DND-41 (cell line): Measurements from ENCODE around the gene CHMP5.

Experiments used
- ATAC-seq: fragments of 200-7000 bp; cut with Tn5 transposase; 3 replicates; pipeline ENCODE4 v1.9.1; 2021; ENCODE audit warnings: low read depth; ENCODE audit not compliant: insufficient read depth
- DNase-seq: peaks from one replicate; pipeline ENCODE4 v3.0.0-alpha.2; 2020
- H2AFZ ChIP-seq: 2 replicates; pipeline ENCODE4 v1.6.0; 2012; ENCODE audit warnings: low read depth, low read length
- H3K27ac ChIP-seq: 2 replicates; pipeline ENCODE4 v1.5.1; 2012; ENCODE audit warnings: low read length, inconsistent platforms
- H3K27me3 ChIP-seq: fragments of 200-600 bp; sonication (generic); 2 replicates; pipeline ENCODE4 v1.6.0; 2012; ENCODE audit warnings: low read length, mild to moderate bottlenecking, inconsistent platforms; ENCODE audit not compliant: insufficient read depth, poor library complexity
- H3K36me3 ChIP-seq: 2 replicates; pipeline ENCODE4 v1.5.1; 2012; ENCODE audit warnings: low read length, inconsistent platforms; ENCODE audit not compliant: insufficient read depth
- H3K4me1 ChIP-seq: 2 replicates; pipeline ENCODE4 v1.5.1; 2012; ENCODE audit warnings: mild to moderate bottlenecking, low read length; ENCODE audit not compliant: insufficient read depth
- H3K4me2 ChIP-seq: 2 replicates; pipeline ENCODE4 v1.6.0; 2012; ENCODE audit warnings: mild to moderate bottlenecking, moderate library complexity, low read length, inconsistent platforms; ENCODE audit not compliant: insufficient read depth
- H3K4me3 ChIP-seq, 2 experiments: fragments of 200-600 bp in 1 of 2; shearing (Covaris generic) in 1 of 2; 2 replicates each; pipeline ENCODE4 v1.5.1; 2012 to 2016; ENCODE audit warnings: inconsistent platforms in 2 of 2, low read length in 2 of 2, mild to moderate bottlenecking in 2 of 2, low read depth in 1 of 2, moderate library complexity in 1 of 2
- H3K79me2 ChIP-seq: 2 replicates; pipeline ENCODE4 v1.6.0; 2012; ENCODE audit warnings: low read length, inconsistent platforms; ENCODE audit not compliant: insufficient read depth
- H3K9ac ChIP-seq: 2 replicates; pipeline ENCODE4 v1.6.0; 2012; ENCODE audit warnings: low read depth, mild to moderate bottlenecking, inconsistent platforms, low read length, moderate library complexity
- H3K9me3 ChIP-seq: 2 replicates; pipeline ENCODE4 v1.5.1; 2012; ENCODE audit warnings: low read length, moderate library complexity, mild to moderate bottlenecking, inconsistent platforms; ENCODE audit not compliant: insufficient read depth, severe bottlenecking
- H4K20me1 ChIP-seq: 2 replicates; pipeline ENCODE4 v1.6.0; 2012; ENCODE audit warnings: low read length; ENCODE audit not compliant: insufficient read depth
- EZH2 ChIP-seq: IDR thresholded peaks from 3 replicates; pipeline ENCODE4 v1.6.1; 2012; ENCODE audit warnings: borderline replicate concordance, low read depth, mild to moderate bottlenecking, moderate library complexity, low read length, inconsistent platforms; ENCODE audit not compliant: severe bottlenecking
- TF ChIP-seq, protein P1 (sequence below): IDR thresholded peaks from 2 replicates; pipeline ENCODE4 v1.5.1; 2012; ENCODE audit warnings: borderline replicate concordance, low read length, moderate library complexity, mild to moderate bottlenecking; ENCODE audit not compliant: poor library complexity, severe bottlenecking; ENCODE audit errors: extremely low read depth

CHMP5 gene

DNA sequence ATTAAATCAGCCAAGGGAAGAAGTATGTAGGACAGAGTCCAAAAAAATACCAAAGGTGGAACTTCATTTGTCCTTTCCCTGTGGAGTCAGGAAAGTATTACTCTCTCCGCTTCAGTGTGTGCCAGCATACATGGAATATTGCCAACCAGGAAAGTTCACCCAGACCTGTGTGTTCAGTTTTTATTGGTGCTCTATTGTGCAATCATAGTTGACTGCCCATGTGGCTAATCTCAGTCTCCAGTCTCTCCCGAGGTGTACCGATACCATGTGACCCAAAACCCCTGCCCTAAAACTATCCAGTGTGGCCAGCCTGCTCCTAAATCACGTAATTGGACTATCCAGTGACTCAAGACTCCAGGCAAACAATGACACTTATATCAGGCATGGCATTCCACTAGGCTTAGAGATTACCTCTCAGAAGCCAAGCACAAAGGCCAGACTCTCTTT lies 64.3 kb downstream of the CHMP5 start:
- no peak overlapping the region for H2AFZ ChIP-seq
- H3K27me3 ChIP-seq, result no peaks in the 10 kb centered on the region
- H4K20me1 ChIP-seq, result no peaks in the 10 kb centered on the region
- H3K27ac ChIP-seq, result no peak overlapping the region
- H3K4me1 ChIP-seq, result no peaks in the 10 kb centered on the region
- H3K36me3 ChIP-seq, result peaks cover 51% of the 10 kb centered on the region
- no peak for ATAC-seq
- no peak for TF ChIP-seq EZH2
- TF ChIP-seq, protein P1, sequence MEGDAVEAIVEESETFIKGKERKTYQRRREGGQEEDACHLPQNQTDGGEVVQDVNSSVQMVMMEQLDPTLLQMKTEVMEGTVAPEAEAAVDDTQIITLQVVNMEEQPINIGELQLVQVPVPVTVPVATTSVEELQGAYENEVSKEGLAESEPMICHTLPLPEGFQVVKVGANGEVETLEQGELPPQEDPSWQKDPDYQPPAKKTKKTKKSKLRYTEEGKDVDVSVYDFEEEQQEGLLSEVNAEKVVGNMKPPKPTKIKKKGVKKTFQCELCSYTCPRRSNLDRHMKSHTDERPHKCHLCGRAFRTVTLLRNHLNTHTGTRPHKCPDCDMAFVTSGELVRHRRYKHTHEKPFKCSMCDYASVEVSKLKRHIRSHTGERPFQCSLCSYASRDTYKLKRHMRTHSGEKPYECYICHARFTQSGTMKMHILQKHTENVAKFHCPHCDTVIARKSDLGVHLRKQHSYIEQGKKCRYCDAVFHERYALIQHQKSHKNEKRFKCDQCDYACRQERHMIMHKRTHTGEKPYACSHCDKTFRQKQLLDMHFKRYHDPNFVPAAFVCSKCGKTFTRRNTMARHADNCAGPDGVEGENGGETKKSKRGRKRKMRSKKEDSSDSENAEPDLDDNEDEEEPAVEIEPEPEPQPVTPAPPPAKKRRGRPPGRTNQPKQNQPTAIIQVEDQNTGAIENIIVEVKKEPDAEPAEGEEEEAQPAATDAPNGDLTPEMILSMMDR, result no peak
- no peak overlapping the region for H3K4me2 ChIP-seq
- no peaks in the 10 kb centered on the region for H3K79me2 ChIP-seq
- no peak for DNase-seq
- no peak overlapping the region for H3K9ac ChIP-seq
- H3K4me3 ChIP-seq, result no peak overlapping the region
- no peaks in the 10 kb centered on the region for H3K9me3 ChIP-seq

DNA sequence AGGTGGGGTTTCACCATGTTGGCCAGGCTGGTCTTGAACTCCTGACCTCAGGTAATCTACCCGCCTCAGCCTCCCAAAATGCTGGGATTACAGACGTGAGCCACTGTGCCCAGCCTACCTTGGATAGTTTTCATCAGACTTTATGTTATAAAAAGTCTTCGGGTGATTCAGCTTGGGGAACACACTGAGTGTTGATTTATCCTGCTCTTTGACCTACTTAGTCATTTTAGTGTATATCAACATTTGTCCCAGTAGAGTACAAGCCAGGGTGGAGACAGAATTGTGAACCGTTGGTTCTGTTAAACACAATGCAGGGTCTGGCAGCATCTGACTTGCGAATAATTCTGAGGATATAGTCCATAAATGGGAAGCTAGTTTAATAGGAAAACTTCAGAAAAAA lies 65.1 kb downstream of the CHMP5 start:
- H3K36me3 ChIP-seq, result peaks cover 58% of the 10 kb centered on the region
- no peak overlapping the region for H3K4me3 ChIP-seq
- no peak for TF ChIP-seq EZH2
- TF ChIP-seq, protein P1, result no peak
- no peaks in the 10 kb centered on the region for H3K4me1 ChIP-seq
- H3K9ac ChIP-seq, result no peak overlapping the region
- DNase-seq, result no peak
- H2AFZ ChIP-seq, result no peak overlapping the region
- H3K9me3 ChIP-seq, result no peaks in the 10 kb centered on the region
- H3K27ac ChIP-seq, result no peak overlapping the region
- H3K4me2 ChIP-seq, result no peak overlapping the region
- ATAC-seq, result no peak
- no peaks in the 10 kb centered on the region for H3K79me2 ChIP-seq
- H3K27me3 ChIP-seq, result no peaks in the 10 kb centered on the region
- no peaks in the 10 kb centered on the region for H4K20me1 ChIP-seq

DNA sequence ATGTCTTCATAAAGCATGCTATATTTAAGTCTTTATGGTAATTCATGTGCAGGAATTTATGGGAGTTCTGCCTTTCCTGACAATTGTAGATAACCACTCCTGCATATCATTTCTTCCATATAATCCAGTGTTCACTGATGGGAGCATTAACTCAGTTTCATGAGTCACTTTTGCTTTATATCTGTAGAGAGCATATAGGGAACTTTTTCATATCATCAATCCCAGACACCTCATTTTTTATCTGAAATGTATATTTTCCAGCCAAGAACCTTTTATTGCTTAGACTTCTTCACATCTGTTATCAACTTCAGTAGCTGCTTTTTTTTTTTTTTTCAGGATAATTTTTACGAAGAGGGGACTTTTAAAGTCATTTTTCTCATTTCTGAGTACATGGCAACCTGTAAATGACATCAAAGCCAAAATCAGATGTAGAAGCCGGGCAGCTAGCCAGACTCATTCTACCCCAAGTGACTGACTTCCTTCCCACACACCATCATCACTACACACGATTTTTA lies 66.6 kb downstream of the CHMP5 start:
- no peak for TF ChIP-seq EZH2
- TF ChIP-seq, protein P1, result no peak
- no peak overlapping the region for H2AFZ ChIP-seq
- no peaks in the 10 kb centered on the region for H3K79me2 ChIP-seq
- no peak for DNase-seq
- H3K27me3 ChIP-seq, result no peaks in the 10 kb centered on the region
- no peak overlapping the region for H3K4me2 ChIP-seq
- no peak overlapping the region for H3K9ac ChIP-seq
- no peaks in the 10 kb centered on the region for H3K4me1 ChIP-seq
- H4K20me1 ChIP-seq, result no peaks in the 10 kb centered on the region
- no peak for ATAC-seq
- H3K36me3 ChIP-seq, result peaks cover 63% of the 10 kb centered on the region
- H3K4me3 ChIP-seq, result no peak overlapping the region
- no peaks in the 10 kb centered on the region for H3K9me3 ChIP-seq
- H3K27ac ChIP-seq, result no peak overlapping the region
